CMK (cell line): Measurements from ENCODE around the gene KCNT1.
"Not testable (repeated sequence)": the region's sequence is repeated elsewhere in the genome, so short reads cannot be mapped to it uniquely, and the experiment has no call there.

Experiments used
- DNase-seq: peaks from one replicate; pipeline ENCODE4 v3.0.0-alpha.2; 2010; ENCODE audit warnings: low read depth

KCNT1 gene

DNA sequence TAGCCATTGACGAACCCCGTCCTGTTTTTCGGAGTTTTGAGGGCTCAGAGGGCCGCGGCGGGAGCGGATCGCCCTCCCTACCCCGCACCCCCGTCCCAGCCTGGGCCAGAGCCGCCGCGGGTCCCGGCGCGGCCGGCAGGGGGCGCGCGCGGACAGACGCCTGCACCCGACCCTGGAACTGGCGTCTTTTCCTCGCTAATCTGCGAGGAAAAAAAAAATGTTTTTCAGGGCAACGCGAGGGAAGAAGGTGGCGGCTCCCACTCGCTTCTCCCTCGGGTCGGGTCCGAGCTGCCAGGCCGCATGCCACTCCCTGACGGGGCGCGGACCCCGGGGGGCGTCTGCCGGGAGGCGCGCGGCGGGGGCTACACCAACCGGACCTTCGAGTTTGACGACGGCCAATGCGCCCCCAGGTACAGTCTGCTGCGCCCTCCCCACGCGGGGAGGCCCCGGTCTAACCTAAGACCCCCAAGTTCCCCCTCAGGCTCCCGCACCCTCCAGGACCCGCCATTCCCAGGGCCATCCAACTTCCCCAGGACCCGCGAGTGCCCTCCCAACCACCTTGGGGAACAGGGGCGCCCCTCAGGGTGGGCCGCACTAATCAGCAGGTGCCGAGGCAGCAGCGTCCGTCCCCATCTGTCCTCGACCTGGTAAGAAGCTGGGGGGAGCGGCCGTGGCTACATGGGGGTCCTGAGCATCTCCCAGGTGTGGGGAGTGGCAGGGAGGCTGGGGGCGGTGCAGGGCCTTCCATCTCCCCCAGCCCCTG is at the start of gene KCNT1:
Gene KCNT1 (plus strand): TSS at position 227 of the 763 bp plus-strand sequence. CDS start 74 bp downstream, at position 301.
- peak; percentile 32 for DNase-seq

DNA sequence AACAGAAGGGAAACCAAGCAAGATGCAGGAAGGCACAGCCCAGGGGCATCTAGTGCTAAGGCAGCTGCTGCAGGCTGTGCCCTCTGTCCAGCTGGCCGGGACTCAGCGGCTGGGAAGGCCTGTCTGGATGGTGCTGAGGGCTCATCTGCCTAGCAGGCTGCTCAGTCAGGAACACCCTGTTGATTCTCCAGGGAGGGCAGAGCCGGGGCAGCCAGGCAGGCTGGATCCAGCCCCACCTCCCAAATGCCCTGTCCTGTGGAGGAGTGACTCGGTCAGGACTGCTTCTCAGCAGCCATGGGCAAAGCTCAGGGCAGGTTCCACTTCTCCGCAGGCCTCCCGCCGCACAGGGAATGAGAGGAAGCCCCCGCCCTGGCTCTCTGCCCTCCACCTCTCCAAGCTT is 46.7 kb upstream of the KCNT1 start:
- DNase-seq = no peak

DNA sequence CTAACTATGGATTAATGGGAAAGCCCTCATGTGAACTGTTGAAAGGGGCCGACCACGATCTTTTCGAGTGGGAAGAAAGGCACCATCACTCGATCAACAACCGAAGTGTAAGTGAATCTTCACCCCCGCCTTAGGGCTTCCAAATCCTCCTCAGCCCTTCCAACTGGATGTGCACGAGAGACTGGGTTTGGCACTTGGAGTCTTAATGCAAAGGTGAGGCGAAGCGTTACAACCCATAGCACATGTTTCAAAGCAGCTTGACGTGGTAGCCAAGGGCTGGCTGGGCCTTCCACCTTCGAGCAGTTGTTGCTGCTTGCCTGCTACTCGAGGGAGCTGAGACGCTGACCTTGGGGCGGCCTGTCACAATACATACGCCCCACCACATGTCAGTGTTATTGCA is 44.6 kb upstream of the KCNT1 start:
- no peak for DNase-seq

DNA sequence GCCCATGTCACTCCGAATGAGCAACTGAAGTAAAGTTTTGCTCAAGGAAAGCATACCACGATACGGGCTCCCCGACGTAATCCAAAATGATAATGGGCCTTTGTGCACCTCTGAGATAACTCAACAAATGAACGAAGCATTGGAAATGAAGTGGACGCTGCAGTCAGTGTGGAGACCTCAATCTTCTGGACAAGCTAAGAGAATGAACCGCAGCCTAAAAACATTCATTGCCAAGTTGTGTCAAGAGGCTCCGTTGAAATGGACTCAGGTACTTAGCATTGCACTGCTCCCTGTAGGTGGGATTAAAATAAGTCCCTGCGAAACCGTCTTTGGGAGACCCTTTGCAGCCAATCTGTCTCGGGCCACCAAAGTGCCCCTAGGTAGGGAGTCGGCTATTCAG is 42.7 kb upstream of the KCNT1 start:
- DNase-seq = no peak

DNA sequence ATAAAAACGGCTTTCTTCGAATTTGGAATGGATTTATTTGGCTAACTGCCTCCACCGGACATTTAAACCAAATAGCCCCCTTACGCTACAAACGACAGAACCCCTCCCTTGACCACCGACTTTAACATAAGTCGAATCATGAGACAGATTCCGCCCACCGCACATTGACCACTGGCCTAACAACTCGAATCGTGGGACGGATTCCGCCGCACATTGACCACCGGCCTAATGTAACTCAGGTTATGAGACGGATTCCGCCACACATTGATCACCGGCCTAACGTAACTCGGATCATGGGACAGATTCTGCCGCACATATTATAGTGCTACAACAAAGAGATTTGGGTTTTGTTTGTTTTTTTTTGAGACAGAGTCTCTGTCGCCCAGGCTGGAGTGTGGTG is 41.6 kb upstream of the KCNT1 start:
- no peak for DNase-seq

DNA sequence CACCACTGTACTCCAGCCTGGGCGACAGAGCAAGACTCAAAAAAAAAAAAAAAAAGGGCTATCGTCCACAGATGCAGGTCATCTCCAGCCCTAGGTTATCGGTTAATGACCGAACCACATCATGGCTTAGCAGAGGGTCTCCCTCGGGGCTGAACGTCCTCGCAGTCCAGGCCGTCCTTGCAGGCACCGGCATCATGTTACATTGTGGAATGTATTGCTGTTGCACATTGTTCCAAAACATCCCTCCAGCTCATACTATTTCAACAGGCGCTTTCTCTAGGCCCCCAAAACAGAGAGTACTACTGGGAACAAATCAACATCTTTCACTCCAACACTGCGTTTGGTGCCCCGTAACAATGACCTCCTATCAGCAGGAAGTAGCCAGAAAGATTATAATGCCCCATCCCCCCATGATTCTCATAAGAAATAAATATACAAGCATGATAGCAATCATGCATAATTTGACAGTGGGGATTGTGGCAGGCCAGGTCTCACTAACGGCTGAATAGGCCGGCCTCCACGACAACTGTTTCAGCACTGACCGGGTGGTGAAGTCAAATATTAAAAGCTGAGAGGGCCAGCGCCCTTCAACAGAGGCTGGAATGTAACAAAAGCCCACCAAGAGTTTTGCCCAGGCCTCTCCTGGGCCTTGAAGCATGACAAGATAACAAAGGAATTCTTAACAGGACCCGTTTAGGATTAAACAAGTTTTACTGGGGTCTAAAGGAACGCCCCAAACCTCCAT is 40.0 kb upstream of the KCNT1 start:
- DNase-seq = no peak

DNA sequence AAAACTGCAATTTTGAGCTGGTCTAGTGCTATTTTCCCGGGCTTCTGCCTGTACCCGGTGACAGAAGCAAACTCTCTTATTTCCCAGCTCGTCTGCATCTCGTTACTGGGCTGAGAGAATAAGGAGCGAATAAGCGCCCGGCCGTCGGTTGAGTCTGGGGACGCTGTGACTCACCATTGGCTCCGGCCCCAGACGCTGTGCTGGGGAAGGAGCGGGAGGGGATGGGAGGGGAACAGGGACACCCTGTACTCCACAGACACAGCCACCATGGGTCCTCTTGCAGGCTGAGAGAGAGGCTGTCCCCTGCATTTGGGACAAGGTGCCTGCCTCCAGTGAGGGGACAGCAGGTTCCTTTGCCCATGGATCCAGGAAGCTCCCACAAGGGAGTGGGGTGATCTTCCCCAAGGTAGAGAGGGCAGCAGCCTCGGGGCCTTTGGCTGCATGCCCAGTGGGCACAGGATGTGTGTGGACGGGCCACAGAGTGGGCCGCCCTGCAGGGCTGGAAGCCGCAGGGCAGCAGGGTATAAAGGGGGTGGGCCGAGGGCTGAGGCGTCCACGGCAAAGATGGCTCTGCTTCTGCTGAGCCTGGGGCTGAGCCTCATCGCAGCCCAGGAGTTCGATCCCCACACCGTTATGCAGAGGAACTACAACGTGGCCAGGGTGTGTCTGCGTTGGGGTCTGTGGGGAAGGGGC is 39.1 kb upstream of the KCNT1 start, which contains the start of gene LCN9:
Gene LCN9 (plus strand): TSS at position 552 of the 693 bp plus-strand sequence. CDS start 13 bp downstream, at position 565.
- DNase-seq = no peak

DNA sequence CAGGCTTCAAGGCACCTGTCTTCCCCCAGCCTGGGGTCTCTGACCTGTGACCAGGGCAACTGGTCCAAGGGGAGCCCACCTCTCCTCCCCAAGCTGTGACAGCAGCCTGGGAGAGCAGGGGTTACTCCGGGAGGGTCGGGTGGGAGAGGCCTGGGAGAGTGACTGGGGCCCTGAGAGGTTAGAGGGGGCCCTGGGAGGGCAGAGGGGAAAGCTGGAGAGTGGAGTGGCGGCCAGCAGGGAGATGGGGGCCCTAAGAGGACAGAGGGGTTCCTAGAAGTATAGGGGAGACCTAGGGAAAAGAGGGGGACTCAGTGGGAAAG is 38.6 kb upstream of the KCNT1 start:
- DNase-seq = no peak

DNA sequence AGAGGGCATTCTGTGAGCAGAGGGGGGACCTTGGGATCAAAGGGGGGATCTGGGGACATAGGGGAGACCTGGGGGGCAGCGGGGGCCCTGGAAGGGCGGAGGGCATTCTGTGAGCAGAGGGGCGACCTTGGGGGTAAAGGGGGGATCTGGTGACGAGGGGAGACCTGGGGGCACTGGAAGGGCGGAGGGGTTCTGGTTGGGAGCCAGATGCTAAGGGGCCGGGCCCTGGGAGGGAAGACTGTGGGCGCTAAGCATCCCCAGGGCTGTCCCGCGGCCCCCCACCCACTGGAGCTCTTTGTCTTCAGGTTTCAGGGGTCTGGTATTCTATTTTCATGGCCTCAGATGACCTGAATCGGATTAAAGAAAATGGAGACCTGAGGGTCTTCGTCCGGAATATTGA is 38.1 kb upstream of the KCNT1 start:
- DNase-seq = no peak

DNA sequence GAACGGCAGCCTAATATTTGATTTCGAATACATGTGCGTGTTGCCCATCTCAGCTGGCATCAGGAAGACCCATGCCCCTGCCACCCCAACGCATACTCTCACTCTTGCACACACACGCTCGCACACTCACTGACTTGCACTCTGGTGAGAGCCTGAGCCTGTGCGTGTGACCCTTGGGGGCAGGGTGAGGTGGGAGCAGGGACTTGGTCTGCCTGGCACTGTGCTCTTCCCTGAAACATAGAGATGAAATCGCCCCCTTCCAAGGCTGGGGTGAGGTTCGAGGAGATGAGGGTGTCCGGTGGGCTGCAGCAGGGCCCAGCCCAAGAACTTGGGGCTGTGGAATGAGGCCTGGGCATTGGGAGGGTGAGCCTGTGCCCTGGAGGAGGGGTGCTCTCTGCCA is 37.7 kb upstream of the KCNT1 start:
- no peak for DNase-seq

DNA sequence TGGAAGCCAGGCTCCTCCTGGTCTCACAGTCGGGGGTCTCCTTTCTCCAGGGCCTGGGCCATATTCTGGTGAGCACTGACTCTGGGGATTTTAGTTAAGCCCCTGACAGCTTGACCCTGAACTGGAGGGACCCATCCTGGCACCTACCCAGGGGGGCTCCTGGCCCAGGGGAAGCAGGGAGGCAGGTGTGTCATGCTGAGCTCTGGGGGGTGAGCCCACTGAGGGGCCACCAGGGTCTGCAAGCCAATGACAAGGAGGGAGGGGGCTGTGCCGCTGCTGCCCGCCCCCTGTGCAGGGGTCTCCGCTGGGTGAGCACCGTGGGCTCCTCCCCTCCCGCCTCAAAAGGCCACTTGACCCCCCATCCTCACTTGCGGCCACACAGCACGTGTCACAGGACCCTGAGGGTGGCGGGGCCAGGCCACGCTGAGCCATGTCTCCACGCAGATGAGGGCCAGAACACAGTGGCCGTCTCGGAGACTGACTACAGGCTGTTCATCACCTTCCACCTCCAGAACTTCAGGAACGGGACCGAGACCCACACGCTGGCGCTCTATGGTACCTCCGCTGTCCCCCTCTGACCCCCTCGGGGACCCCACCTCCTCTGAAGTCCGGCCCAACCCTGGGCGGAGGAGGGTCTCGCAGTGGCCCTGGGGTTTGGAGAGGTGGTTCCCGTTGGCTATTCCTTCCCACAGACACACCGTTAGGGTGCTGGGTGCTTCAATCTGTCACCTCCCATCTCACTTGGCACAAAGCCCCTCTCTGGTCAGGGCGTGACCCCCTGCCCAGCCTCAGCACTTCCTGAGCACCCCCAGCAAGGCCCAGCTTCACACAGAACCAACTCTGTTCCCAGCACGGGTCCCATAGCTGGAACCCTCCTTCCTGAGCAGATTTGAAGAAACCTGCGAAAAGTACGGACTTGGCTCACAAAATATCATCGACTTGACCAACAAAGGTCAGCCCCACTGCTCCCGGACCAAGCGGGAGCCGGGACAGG is 36.9 kb upstream of the KCNT1 start:
- no peak for DNase-seq

DNA sequence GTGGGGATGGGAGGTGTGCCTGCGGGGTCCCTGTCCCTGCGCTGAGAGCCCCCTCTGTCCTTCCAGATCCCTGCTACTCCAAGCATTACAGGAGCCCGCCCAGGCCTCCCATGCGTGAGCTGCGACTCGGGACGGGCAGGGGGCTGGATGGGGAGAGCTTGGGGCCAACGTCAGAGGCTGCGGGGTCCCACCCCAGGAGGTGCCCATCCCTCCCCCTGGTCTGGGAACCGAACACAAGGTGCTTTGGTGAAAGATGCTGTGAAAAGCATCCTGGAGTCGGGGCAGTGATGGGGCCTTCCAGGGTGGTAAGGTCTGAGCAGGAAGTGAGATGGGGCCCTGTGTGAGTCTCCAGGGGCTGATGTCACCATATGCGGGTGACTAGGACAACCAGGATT is 36.2 kb upstream of the KCNT1 start:
- no peak for DNase-seq

DNA sequence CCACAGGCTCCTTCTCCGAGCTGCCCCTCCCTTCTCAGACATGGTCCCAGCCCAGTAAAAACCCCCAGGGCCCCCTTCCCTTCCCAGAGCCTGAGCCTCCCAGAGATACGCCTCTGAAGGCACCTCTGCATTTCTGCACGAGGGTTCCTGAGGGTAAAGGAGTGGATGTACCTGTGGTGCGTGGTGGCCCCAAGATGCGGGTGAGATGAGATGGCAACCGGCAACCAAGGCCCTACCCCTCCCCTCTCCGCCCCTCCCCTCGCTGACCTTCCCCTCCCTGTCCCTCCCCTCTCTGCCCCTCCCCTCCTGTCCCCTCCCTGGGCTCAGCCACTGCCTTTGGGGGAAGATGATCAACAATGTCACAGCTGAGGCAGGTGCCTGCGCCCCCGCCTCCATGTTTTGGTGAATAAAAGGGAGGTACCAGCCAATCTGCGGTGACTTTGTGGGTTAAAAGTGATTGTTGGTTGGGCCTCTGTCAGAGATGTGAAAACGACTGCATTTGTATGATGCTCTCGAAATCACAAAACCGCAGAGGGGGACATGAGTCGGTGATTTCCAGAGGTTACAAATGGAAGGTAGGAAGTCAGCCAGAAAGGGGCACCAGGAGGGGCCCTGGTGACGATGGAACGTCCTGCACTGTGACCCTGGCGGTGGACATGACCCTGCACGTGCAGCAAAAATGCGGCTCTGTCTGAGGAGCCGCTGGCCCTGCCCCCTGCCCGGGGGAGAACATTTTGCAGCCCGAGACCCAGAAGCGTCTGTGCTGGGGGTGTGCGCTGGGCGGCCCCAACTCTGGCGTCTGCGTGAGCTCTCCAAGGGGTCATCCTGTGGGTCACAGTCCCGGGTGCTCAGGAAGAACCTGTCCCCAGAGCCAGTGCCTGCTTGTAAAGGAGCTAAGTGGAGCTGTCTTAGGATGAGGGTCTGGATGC is 35.2 kb upstream of the KCNT1 start:
- no peak for DNase-seq

DNA sequence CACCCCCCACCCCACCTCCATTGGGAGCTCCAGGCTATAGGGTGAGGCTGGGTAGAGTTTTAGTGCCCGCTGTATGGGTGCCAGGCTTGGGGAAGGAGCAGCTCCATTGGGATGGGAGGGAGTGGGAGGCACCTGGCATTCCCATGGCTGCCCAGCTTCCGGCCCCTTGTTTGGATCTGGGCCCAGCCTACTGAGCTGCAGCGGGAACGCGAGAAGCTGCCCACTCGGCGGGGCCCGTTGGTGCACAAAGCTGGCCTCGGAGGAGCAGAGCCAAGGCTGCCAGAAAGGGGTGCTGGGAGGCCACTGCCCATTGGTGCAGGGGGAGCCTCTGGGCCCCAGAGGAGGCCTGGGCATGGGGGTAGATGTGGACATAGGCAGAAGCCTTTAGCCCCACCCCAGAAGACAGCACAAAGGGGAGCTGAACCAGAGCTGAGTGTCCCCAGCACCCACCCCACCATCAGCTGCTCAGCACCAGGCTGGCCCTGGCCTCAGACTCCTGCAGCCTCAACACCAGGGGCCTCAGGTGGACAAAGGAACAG is 34.5 kb upstream of the KCNT1 start:
- DNase-seq = no peak

DNA sequence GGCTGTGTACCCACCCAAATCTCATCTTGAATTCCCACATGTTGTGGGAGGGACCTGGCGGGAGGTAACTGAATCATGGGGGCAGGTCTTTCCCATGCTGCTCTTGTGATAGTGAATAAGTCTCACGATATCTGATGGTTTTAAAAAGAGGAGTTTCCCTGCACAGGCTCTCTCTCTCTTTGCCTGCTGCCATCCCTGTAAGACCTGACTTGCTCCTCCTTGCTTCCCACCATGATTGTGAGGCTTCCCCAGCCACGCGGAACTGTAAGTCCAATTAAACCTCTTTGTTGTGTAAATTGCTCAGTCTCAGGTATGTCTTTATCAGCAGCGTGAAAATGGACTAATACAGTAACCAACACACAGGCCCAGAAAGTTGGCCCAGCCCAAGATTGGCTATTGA is 33.0 kb upstream of the KCNT1 start:
- DNase-seq = not testable (repeated sequence)

DNA sequence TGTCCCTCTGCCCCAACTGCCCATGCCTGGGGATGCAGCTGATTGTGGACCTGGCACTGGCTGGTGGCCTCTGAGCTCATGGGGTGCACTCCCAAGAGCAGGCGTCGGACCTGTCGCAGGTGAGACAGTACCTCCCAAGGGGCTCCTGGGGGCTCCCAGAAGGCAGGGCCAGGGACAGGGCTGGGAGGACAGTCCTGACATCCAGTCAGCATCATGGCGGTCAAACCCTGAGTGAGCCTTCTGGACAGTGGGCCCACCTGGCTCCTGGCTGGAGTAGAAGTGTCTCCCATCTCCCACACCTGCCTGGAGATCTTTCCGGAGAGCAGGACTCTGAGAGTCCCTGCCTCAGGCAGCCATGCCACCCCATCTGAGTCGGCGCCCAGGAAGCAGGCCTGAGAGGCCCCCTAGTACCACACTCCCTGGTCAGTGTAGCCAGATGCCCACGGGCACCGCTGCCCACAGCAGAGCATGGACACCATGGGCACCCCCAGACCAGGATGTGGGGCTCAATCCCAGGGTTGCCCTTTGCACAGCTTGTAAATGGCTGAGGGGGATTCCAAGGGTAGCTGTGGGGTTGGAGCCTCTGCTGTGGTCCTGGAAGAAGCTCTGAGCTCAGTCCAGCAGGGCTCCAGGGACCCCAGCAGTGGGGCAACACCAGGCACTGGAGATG is 32.2 kb upstream of the KCNT1 start:
- DNase-seq = no peak

DNA sequence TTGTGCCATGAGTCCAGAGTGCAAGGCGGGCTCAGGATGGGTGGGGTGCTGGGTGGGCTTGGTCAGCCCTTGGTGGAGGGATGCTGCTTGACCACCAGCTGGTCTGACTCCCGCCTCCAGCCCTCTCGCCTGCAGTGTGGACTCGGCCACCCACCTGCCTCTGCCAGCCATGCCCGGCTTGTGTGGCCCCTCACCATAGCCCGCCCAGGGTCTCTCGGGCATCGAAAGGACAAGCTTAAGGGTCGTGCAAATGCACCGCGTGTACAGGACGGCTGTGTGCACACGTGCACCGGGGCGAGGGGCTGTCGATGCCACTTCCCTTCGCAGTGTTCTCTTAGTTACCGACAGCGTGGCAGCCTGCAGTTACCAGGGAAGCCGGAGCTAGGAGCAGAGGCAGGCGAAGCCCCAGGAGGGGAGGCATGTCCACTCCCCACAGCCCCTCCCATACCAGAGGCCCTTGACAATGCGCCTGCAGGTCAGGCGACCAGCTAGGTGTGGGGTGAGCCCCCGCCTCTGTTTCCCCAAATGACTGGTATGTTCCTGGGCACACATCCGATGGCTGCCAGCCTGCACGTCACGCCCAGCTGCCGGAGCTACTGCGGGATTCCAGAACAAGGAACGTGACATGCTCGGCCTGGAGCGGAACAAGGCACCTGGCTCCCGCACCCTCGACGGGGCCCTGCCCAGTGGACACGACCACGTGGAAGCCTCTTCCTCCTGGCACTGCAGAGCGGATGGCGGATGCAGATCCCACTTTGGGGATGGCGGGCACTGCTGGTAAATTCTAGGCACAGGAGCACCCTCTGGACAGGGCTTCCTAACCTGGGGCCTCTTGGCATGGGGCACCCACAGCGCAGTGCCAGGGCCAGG is 31.0 kb upstream of the KCNT1 start:
- no peak for DNase-seq

DNA sequence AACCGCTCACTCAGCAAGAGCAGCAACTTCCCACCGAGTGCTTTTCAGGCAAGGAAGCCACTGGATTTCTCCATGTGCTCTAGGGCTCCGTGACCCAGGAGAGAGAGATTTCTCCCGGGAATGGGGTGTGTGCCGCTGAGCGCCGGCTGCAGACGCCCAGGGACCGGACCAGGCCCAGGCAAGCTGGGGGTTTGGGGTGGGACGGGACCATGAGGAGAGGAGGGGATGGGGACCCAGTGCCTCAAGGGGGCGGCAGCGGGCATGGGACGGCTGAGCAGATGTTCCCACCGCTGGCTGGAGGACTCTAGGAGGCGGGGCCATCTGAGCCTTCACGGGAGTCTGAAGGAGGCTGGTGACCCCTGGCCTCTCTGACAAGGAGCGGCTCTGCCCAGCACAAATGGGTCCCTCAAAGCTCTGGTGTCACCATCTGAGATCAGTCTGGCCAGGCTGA is 30.4 kb upstream of the KCNT1 start:
- no peak for DNase-seq

DNA sequence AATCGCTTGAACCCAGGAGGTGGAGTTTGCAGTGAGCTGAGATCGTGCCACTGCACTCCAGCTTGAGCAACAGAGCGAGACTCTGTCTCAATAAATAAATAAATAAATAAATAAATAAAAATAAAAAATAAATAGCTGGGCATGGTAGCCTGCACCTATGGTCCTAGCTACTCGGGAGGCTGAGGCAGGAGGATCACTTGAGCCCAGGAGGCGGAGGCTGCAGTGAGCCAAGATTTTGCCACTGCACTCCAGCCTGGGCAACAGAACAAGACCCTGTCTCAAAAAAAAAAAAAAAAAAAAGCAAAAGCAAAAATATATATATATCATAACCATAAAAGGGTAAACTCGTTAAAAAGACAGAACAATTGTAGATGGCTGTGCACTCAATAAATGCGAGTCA is 29.2 kb upstream of the KCNT1 start:
- DNase-seq = not testable (repeated sequence)
